Stimulated activated naive B cell treated with anti-CD40 and anti-IgM and Interleukin-4, amounts not matched to agents 10 μg/mL and 1 μg/mL and 100 μg/mL, for 72 hours (primary cell): ENCODE results near the gene PAX5.

Experiments used
- ATAC-seq, 2 donors: fragments of 150-1000 bp; cut with Tn5 transposase; replicated peaks; 2 replicates each; pipeline ENCODE4 v1.10.0; 2021; ENCODE audit warnings: moderate library complexity in 1 of 2
- DNase-seq: peaks from one replicate; pipeline ENCODE4 v3.0.0; 2021
- H3K27ac Mint-ChIP-seq: one replicate; pipeline ENCODE4 v1.8.0; 2022; ENCODE audit warnings: mild to moderate bottlenecking, mixed read lengths
- H3K27me3 Mint-ChIP-seq, 2 donors: one replicate each; pipeline ENCODE4 v1.8.0; 2022; ENCODE audit warnings: mixed read lengths in 2 of 2
- H3K36me3 Mint-ChIP-seq, 2 donors: one replicate each; pipeline ENCODE4 v1.8.0; 2022; ENCODE audit warnings: mixed read lengths in 2 of 2, mild to moderate bottlenecking in 1 of 2
- H3K4me1 Mint-ChIP-seq, 2 donors: one replicate each; pipeline ENCODE4 v1.8.0; 2022; ENCODE audit warnings: mixed read lengths in 2 of 2, mild to moderate bottlenecking in 1 of 2
- H3K4me3 Mint-ChIP-seq, 2 donors: one replicate each; pipeline ENCODE4 v1.8.0; 2022; ENCODE audit warnings: mild to moderate bottlenecking in 2 of 2, mixed read lengths in 2 of 2, moderate library complexity in 1 of 2
- H3K9me3 Mint-ChIP-seq, 2 donors: one replicate each; pipeline ENCODE4 v1.8.0; 2022; ENCODE audit warnings: mixed read lengths in 2 of 2, mild to moderate bottlenecking in 1 of 2

Gene PAX5

DNA sequence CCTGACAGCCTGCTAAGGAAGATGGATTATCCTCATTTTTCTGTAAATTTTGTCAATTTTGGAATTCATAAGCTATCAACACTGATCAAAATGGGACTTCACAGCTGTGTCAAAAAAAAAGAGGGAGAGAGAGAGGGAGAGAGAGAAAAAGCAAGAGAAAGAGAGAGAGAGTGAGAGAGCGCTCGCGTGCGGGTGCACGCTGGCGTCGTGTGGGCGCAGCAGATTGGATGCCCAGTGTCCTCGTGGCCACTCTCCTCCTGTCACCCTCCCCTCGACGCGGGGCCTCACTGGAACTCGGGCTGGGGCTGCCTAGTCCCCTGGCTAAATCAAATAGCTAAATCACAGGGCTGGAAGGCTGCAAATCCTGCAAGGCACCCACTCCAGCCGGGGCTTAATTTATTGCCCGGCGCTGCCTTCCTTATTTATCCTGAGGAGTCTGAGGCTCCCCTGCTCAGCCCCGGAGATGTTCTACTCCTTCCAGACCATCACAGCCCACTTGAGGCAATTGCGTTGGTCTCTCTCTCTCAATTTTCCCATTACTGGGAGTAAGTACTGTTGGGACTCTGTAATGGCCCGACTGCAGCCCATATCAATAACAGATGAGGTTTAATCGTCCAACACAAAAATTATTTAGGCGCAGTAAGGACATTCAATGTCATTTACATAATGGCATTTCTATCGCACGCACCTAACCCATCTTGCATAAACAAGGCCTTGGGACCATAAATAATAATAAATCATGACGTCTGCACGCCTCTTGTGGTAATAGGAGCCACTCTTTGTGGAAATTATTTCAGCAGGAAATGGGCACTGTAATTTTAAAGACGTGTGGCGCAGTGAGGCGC is 94.2 kb downstream of the PAX5 start:
- Mint-ChIP-seq H3K36me3 (peaks cover 55 to 88% of the 10 kb centered on the region in 2 donors), H3K27ac (peak overlapping the region; percentile 51), H3K9me3 (no peaks in the 10 kb centered on the region), H3K27me3 (no peaks in the 10 kb centered on the region), H3K4me1 (peaks cover 69 to 98% of the 10 kb centered on the region in 2 donors), H3K4me3 (no peak overlapping the region)
- DNase-seq (no peak), ATAC-seq (no peak)

GRCh38 chr9:36939214-36939613 is 94.9 kb downstream of the PAX5 start:
- Mint-ChIP-seq H3K27me3 (no peaks in the 10 kb centered on the region), H3K4me3 (peak overlapping the region in 1 of 2 donors; percentile 23), H3K36me3 (peaks cover 55 to 88% of the 10 kb centered on the region in 2 donors), H3K27ac (peak overlapping the region; percentile 51), H3K9me3 (no peaks in the 10 kb centered on the region), H3K4me1 (peaks cover 70 to 96% of the 10 kb centered on the region in 2 donors)
- ATAC-seq (no peak), DNase-seq (no peak)

GRCh38 chr9:36938617-36939016 is 95.5 kb downstream of the PAX5 start:
- Mint-ChIP-seq H3K36me3 (peaks cover 61 to 93% of the 10 kb centered on the region in 2 donors), H3K4me1 (peaks cover 73 to 96% of the 10 kb centered on the region in 2 donors), H3K4me3 (peak overlapping the region; percentile 23 to 46), H3K27me3 (no peaks in the 10 kb centered on the region), H3K27ac (peak overlapping the region; percentile 51), H3K9me3 (peaks cover 0 to 3% of the 10 kb centered on the region in 2 donors)
- ATAC-seq (no peak), DNase-seq (no peak)

DNA sequence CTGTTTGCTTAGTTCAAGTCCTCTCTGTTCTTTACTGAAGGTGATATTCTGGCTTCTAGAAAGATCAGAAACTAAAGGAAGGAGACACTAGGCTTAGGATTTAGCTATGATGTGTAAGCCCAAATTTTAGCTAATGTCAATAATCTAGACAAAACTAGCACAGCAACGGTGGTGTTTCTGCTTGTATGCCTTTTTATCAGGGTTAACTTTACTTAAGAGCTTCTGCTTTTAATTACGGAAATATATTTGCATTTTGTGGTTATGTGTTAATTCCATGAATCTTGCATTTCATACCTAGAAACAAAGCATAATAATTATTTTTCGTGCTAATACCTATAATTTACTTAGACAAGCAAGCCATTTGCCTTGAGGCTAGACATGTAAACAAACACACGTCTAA is 96.1 kb downstream of the PAX5 start:
- no peak overlapping the region for H3K4me3 Mint-ChIP-seq

DNA sequence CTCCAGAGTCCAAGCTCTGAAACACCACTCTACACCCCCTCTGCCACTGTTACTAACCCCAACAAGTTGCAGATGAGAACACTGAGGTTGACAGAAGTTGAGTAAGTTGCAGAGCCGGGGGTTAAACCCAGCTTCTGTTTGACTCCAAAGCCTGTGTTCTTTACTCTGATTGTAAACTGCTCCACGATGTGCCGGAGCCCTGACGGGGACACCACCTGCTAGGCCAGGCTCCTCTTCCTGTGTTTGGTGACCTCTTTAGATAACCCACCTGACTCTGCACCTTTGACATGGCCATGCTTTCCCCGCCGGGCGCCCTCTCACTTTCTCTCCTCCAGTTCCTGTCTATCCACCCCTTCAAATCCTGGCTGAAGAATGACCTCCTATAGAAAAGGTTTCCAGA is 96.7 kb downstream of the PAX5 start:
- Mint-ChIP-seq H3K36me3 (peaks cover 64 to 93% of the 10 kb centered on the region in 2 donors), H3K9me3 (peaks cover 2 to 4% of the 10 kb centered on the region in 2 donors), H3K4me3 (peak overlapping the region; percentile 5 to 15), H3K4me1 (peaks cover 73 to 94% of the 10 kb centered on the region in 2 donors), H3K27me3 (no peaks in the 10 kb centered on the region), H3K27ac (peak overlapping the region; percentile 71)
- no peak for ATAC-seq
- no peak for DNase-seq

More for the DNA sequence above, 96.1 kb downstream of the PAX5 start:
- Mint-ChIP-seq H3K36me3 (peaks cover 64 to 93% of the 10 kb centered on the region in 2 donors), H3K27ac (peak overlapping the region; percentile 51), H3K27me3 (no peaks in the 10 kb centered on the region), H3K9me3 (peaks cover 2 to 3% of the 10 kb centered on the region in 2 donors), H3K4me1 (peaks cover 75 to 96% of the 10 kb centered on the region in 2 donors)
- no peak for ATAC-seq
- no peak for DNase-seq

DNA sequence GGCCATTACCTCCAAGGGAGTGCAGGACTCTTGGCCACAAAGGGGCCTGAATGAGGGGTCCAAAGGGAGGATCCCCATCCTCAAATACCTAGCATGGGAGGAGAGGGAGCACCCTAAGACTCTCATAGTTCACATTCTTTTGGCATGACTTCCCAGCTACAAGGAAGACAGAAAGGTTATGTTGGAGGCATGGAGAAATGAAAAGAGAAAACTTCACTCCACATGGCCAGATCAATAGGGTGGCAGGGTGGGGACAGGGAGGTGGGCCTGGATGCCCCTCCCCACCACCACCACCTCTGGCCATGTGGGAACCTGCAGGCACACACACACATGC is 97.6 kb downstream of the PAX5 start:
- Mint-ChIP-seq H3K36me3 (peaks cover 71 to 95% of the 10 kb centered on the region in 2 donors), H3K4me1 (peaks cover 74 to 94% of the 10 kb centered on the region in 2 donors), H3K4me3 (peak overlapping the region; percentile 14 to 53), H3K27ac (peak overlapping the region; percentile 96), H3K27me3 (no peaks in the 10 kb centered on the region), H3K9me3 (peaks cover 4 to 8% of the 10 kb centered on the region in 2 donors)
- DNase-seq: no peak
- no peak for ATAC-seq

DNA sequence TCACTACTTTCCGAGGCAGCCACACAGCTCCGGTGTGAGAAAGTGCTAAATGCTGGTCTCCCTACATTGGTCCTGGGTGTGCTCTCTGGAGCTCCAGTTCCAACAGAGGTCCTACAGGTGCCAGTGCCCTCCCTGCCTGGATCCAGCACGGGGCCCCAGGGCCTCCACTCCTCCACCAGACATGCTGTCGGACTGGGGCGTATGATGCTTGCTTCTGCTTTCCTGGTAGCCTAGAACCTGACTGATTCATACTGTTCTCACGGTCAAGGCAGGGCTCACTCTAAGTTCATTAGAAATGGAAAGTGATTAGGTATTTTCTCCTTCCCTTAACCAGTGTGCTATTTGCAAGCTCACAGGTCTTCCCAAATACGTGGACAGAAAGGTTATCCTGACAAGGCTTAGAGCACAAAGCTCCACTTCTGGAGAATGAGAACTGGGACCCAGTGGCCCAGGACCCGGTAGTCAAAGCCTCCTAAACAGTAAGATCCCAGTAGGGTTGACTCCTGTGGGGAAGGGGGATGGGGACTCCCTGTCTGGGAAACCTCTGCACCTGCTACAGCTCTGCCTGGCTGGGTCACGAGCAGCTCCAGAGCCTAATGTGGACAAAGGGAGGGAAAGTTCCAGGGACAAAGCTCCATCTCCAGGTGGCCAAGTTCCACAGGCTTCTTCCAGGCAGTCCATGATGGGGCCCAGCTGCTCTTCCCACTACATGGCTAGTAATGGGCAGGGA is 98.1 kb downstream of the PAX5 start:
- Mint-ChIP-seq H3K36me3 (peaks cover 71 to 95% of the 10 kb centered on the region in 2 donors), H3K9me3 (peaks cover 4 to 8% of the 10 kb centered on the region in 2 donors)

DNA sequence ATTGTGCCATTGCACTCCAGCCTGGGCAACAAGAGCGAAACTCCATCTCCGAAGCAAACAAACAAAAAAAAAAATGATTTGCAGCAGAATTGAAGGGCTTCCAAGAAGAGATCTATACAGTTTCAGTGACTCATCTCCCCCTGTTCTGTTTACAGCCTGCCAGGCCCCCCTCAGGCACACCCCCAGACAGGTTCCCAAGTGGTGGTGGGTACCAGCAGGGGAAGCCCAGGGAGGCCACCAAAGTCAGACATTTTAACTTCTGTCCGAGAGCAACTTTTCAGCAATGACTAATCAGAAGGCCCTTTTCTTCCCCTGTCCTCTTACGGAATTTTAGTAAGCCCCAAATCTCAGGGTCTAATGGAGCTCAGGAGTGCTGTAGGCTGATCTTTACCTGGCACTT is 98.7 kb downstream of the PAX5 start:
- Mint-ChIP-seq H3K9me3 (peaks cover 4 to 8% of the 10 kb centered on the region in 2 donors), H3K27me3 (no peaks in the 10 kb centered on the region), H3K27ac (peak overlapping the region; percentile 96), H3K4me3 (peak overlapping the region; percentile 39 to 58), H3K4me1 (peaks cover 72 to 92% of the 10 kb centered on the region in 2 donors), H3K36me3 (peaks cover 71 to 95% of the 10 kb centered on the region in 2 donors)
- DNase-seq: peak; percentile 29
- peak; percentile 65 to 67 for ATAC-seq

More for the DNA sequence above, 98.1 kb downstream of the PAX5 start:
- ATAC-seq (peak; percentile 90 to 93), DNase-seq (peak; percentile 29)
- peak overlapping the region; percentile 96 for H3K27ac Mint-ChIP-seq
- H3K4me3 Mint-ChIP-seq: peak overlapping the region; percentile 39 to 58
- H3K4me1 Mint-ChIP-seq: peaks cover 72 to 92% of the 10 kb centered on the region in 2 donors
- H3K27me3 Mint-ChIP-seq: no peaks in the 10 kb centered on the region

GRCh38 chr9:36934478-36935065 is 99.5 kb downstream of the PAX5 start:
- Mint-ChIP-seq H3K9me3 (peaks cover 4 to 8% of the 10 kb centered on the region in 2 donors), H3K4me1 (peaks cover 70 to 92% of the 10 kb centered on the region in 2 donors), H3K27me3 (no peaks in the 10 kb centered on the region), H3K27ac (peak overlapping the region; percentile 96), H3K4me3 (peak overlapping the region; percentile 15 to 46), H3K36me3 (peaks cover 67 to 92% of the 10 kb centered on the region in 2 donors)
- DNase-seq (no peak), ATAC-seq (no peak)

DNA sequence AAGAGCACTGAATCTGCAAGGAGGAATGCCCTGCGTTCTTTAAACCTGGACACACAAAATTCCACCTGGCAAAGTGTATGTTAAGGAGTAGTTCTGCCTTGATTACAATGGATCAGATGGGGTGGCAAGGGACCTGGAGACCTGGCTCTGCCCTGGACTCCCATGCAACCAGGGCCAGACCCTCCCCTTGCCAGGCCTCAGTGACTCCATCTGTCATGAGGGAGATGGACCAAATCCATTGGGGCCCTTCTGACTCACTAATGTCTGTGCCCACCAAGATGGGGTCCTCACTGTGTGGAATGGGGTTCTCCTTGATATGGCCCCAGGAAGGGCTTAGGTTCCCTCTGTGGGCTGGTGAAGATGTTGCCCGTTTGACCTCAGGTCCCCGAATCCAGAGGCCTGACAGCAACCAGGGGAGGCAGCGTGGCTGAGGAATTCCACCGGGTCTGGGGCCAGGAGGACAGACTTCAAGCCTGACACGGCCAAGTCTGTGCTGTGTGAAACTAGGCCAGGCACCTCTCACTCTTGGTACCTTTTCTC is 100.3 kb downstream of the PAX5 start:
- Mint-ChIP-seq H3K27me3 (no peaks in the 10 kb centered on the region), H3K4me3 (peak overlapping the region; percentile 7 to 45), H3K4me1 (peaks cover 70 to 92% of the 10 kb centered on the region in 2 donors), H3K36me3 (peaks cover 69 to 89% of the 10 kb centered on the region in 2 donors), H3K27ac (peak overlapping the region; percentile 96), H3K9me3 (peaks cover 5 to 8% of the 10 kb centered on the region in 2 donors)
- DNase-seq (no peak), ATAC-seq (no peak)

- Mint-ChIP-seq H3K27ac (peak overlapping the region; percentile 65), H3K4me3 (no peak overlapping the region), H3K9me3 (peaks cover 5 to 8% of the 10 kb centered on the region in 2 donors), H3K36me3 (peaks cover 75 to 88% of the 10 kb centered on the region in 2 donors), H3K27me3 (no peaks in the 10 kb centered on the region), H3K4me1 (peaks cover 69 to 94% of the 10 kb centered on the region in 2 donors)
- no peak for DNase-seq
- ATAC-seq: no peak
These were observed 101.9 kb downstream of the PAX5 start for GRCh38 chr9:36932198-36932597.

DNA sequence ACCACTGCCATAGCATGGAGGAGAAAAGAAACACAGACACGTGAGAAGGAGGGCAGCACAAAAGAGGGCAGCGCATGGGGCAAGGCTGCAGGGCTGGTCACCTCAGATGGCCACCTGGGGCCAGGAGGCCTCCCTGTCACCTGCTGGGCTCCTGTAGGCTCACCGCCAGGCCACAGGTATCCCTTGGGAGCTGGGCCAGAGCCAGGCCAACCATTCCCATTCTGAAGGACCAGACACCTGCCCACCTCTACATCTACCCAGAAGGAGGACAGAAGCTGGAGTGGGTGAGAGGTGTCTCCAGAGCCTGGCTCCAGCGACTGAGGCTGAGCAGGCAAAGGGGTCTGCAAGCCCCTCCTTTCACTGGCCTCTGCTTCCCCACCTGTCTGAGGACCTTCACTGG is 103.1 kb downstream of the PAX5 start:
- no peak for DNase-seq
- Mint-ChIP-seq H3K4me1 (peaks cover 68 to 94% of the 10 kb centered on the region in 2 donors), H3K27me3 (no peaks in the 10 kb centered on the region), H3K27ac (peak overlapping the region; percentile 93), H3K36me3 (peaks cover 79 to 89% of the 10 kb centered on the region in 2 donors), H3K4me3 (peak overlapping the region in 1 of 2 donors; percentile 21), H3K9me3 (peaks cover 5 to 8% of the 10 kb centered on the region in 2 donors)
- no peak for ATAC-seq

- Mint-ChIP-seq H3K36me3 (peaks cover 79 to 87% of the 10 kb centered on the region in 2 donors), H3K27me3 (no peaks in the 10 kb centered on the region), H3K4me1 (peaks cover 70 to 94% of the 10 kb centered on the region in 2 donors), H3K4me3 (peak overlapping the region; percentile 64 to 67), H3K27ac (peak overlapping the region; percentile 82), H3K9me3 (peaks cover 5 to 8% of the 10 kb centered on the region in 2 donors)
- DNase-seq (no peak), ATAC-seq (peak; percentile 30 to 33)
These were observed 104.8 kb downstream of the PAX5 start for GRCh38 chr9:36929350-36929675.
